ENCODE results near the gene IL17RD. TPM values are rescaled to one million over a fixed set of nuclear protein-coding genes. Genes with fewer than 3 reads are reported as not detected.

IL17RD gene
- polyA plus RNA-seq, 2 of the 4 experiments (the other 2 are of a cell fraction): 0.89 to 1.4 TPM

DNA sequence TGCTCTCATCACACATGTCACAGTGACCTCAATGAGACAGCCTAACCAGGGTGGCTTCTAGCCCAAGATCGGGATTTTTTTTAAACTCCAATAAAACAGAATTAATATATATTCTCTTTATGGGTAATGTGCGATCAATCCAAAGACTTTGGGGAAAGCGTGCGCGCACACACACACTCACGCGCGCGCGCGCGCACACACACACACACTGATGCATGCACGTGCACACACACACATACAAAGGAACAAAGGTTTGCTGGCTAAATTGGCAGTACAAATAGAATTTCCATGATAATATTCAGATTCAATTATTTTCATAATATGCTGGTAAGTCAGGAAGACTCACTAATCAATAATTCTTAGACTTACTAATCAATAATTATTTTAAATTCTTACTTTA lies 19.3 kb downstream of the IL17RD start:
- Histone ChIP-seq H3K4me2 (no peak overlapping the region), H3K27ac (no peak overlapping the region), H3K4me1 (no peaks in the 10 kb centered on the region), H3K4me3 (no peak overlapping the region), H3K9me3 (no peaks in the 10 kb centered on the region)
- ChIA-PET CTCF (no interaction called here), POLR2A (no interaction called here)
- TF ChIP-seq ZC3H11A (IDR thresholded peaks at IDR 0.05) (no peak), GATA3 (IDR thresholded peaks at IDR 0.05; ENCODE audit: borderline replicate concordance) (no peak), POLR2A (IDR thresholded peaks at IDR 0.05; ENCODE audit: low read length) (no peak), MAZ (IDR thresholded peaks at IDR 0.05; ENCODE audit: borderline replicate concordance, low read depth, low read length) (no peak), POLR2AphosphoS2 (conservative IDR thresholded peaks at IDR 0.05; ENCODE audit: low read length) (no peak), REST (IDR thresholded peaks at IDR 0.05) (no peak)
- TF ChIP-seq, protein P1, sequence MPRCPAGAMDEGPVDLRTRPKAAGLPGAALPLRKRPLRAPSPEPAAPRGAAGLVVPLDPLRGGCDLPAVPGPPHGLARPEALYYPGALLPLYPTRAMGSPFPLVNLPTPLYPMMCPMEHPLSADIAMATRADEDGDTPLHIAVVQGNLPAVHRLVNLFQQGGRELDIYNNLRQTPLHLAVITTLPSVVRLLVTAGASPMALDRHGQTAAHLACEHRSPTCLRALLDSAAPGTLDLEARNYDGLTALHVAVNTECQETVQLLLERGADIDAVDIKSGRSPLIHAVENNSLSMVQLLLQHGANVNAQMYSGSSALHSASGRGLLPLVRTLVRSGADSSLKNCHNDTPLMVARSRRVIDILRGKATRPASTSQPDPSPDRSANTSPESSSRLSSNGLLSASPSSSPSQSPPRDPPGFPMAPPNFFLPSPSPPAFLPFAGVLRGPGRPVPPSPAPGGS (IDR thresholded peaks at IDR 0.05): no peak
- 73% methylated on average over 13 of the region's 13 CpGs for WGBS (ENCODE audit: missing lambda C conversion rate)
- no peak for DNase-seq (ENCODE audit: low read depth in 1 of 2, low spot score in 1 of 2)
- no peak for FAIRE-seq
- no peak for ATAC-seq

GRCh38 chr3:57144952-57145351 lies 20.2 kb downstream of the IL17RD start:
- H3K4me1 ChIP-seq: no peaks in the 10 kb centered on the region
- H3K4me2 ChIP-seq: no peak overlapping the region
- no peak for DNase-seq (ENCODE audit: low read depth in 1 of 2, low spot score in 1 of 2)
- no peak for TF ChIP-seq CBX2 (IDR thresholded peaks at IDR 0.05; ENCODE audit: borderline replicate concordance, low read depth)
- no peak for TF ChIP-seq POLR2AphosphoS2 (conservative IDR thresholded peaks at IDR 0.05; ENCODE audit: low read length)
- ChIA-PET POLR2A (no interaction called here), CTCF (interaction anchor here (1.2 kb wide), 1 partner anchor 25 kb away, joined by 3 read pairs; no protein-coding TSS in a partner anchor)
- FAIRE-seq: no peak
- no peaks in the 10 kb centered on the region for H3K9me3 ChIP-seq
- H3K4me3 ChIP-seq: no peak overlapping the region
- no peak overlapping the region for H3K27ac ChIP-seq
- no peak for ATAC-seq
- WGBS (ENCODE audit: missing lambda C conversion rate): 55% methylated on average over 3 of the region's 3 CpGs

DNA sequence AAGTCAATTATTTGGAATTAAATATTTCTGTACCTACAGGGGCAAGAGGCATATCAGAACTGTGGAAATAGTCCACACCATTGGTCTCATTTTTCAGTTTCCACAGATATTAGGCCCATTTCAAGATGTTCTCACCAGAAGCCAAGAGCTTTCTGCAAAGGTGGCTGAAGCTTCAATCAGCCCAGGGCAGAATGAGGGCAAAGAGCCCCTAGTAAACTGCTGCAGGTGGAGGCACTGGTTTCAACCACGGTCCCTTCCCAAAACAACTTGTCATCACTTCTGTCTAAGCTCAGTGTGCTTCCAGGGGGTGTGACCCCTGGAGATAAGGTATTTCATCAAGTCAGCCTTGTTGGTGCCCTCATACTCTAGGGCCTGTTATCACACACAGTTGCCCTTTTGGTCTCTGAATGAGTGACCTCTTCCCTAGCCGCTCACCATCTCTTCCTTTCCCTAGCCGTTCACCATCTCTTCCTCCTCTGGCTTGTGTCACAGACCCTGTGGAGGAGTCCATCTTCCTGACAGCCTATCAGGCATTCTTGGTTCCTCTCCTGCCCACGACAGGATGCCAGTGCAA lies 21.2 kb downstream of the IL17RD start:
- DNase-seq (ENCODE audit: low read depth in 1 of 2, low spot score in 1 of 2): no peak
- CTCF ChIA-PET: interaction anchor here (1.2 kb wide), 2 partner anchors 26 to 45 kb away, joined by 3 to 5 read pairs; no protein-coding TSS in a partner anchor
- Histone ChIP-seq H3K27ac (no peak overlapping the region), H3K4me3 (no peak overlapping the region), H3K9me3 (no peaks in the 10 kb centered on the region), H3K4me1 (no peaks in the 10 kb centered on the region), H3K4me2 (no peak overlapping the region)
- TF ChIP-seq TP53 (CRISPR knock-in tag; IDR thresholded peaks at IDR 0.05) (no peak), POLR2A (IDR thresholded peaks at IDR 0.05; ENCODE audit: low read length) (no peak), EHMT2 (IDR thresholded peaks at IDR 0.05; ENCODE audit: low read depth) (no peak), CHD2 (IDR thresholded peaks at IDR 0.05; ENCODE audit: low read length, partially characterized antibody) (no peak), MAFK (IDR thresholded peaks at IDR 0.05; ENCODE audit: partially characterized antibody) (no peak), HEYL (CRISPR knock-in tag; IDR thresholded peaks at IDR 0.05) (no peak), ELK1 (IDR thresholded peaks at IDR 0.05; ENCODE audit: low read depth, low read length) (no peak), POLR2AphosphoS2 (conservative IDR thresholded peaks at IDR 0.05; ENCODE audit: low read length) (no peak), GATA3 (IDR thresholded peaks at IDR 0.05; ENCODE audit: borderline replicate concordance) (no peak), RAD21 (conservative IDR thresholded peaks at IDR 0.05 in 1 of 2, IDR thresholded peaks at IDR 0.05 in 1 of 2) (no peak), JUNB (IDR thresholded peaks at IDR 0.05) (no peak)
- WGBS (ENCODE audit: missing lambda C conversion rate): 65% methylated on average over 4 of the region's 4 CpGs
- no peak for ATAC-seq
- FAIRE-seq: no peak
- POLR2A ChIA-PET: no interaction called here
